T-cell (primary cell): ENCODE results near the gene NDUFA9. TPM values are rescaled to one million over a fixed set of nuclear protein-coding genes. Genes with fewer than 3 reads are reported as not detected.

Experiments used
- total RNA-seq, 35 experiments: library from RNA in 6 of 35; stranded (reverse) in 6 of 35; fragments of 120-200 nt in 1 of 35; gene quantifications; one replicate each; pipeline versions ENCODE4 v1.2.1 to v1.2.4 and lab custom pipeline; 2013 to 2026

Gene NDUFA9
- total RNA-seq, 5 donors from 2014 or later (not counting 1 experiment from before 2014, with no cell fraction given), result 59.7 to 74.7 (median 72.9) TPM

Other genes with a start within 250 kb of the NDUFA9 start
- gene FGF6, start 203.3 kb upstream of the NDUFA9 start, total RNA-seq, result not detected
- gene RAD51AP1, start 110.2 kb upstream of the NDUFA9 start, total RNA-seq, result 1 to 10 TPM in 2 of 5 donors, under 1 TPM in 3; 0.60 to 1.7 (median 0.89) TPM
- gene DYRK4, start 86.9 kb upstream of the NDUFA9 start, total RNA-seq, result 10 to 100 TPM; 11.0 to 24.8 (median 17.6) TPM
- 1 to 10 TPM; 1.5 to 7.9 (median 3.3) TPM for gene AKAP3, start 63 bp upstream of the NDUFA9 start, total RNA-seq
- gene GALNT8, start 71.3 kb downstream of the NDUFA9 start, total RNA-seq, result 1 to 10 TPM in 3 of 5 donors, under 1 TPM in 2; 0.41 to 2.9 (median 1.5) TPM